HS-27A (cell line): ENCODE data around the gene NBPF1.
"Not testable (repeated sequence)": the region's sequence is repeated elsewhere in the genome, so short reads cannot be mapped to it uniquely, and the experiment has no call there.

ENCODE experiments used
- DNase-seq: peaks from one replicate; pipeline ENCODE4 v3.0.0-alpha.2; 2012; ENCODE audit warnings: low read depth, missing footprints

NBPF1 gene

DNA sequence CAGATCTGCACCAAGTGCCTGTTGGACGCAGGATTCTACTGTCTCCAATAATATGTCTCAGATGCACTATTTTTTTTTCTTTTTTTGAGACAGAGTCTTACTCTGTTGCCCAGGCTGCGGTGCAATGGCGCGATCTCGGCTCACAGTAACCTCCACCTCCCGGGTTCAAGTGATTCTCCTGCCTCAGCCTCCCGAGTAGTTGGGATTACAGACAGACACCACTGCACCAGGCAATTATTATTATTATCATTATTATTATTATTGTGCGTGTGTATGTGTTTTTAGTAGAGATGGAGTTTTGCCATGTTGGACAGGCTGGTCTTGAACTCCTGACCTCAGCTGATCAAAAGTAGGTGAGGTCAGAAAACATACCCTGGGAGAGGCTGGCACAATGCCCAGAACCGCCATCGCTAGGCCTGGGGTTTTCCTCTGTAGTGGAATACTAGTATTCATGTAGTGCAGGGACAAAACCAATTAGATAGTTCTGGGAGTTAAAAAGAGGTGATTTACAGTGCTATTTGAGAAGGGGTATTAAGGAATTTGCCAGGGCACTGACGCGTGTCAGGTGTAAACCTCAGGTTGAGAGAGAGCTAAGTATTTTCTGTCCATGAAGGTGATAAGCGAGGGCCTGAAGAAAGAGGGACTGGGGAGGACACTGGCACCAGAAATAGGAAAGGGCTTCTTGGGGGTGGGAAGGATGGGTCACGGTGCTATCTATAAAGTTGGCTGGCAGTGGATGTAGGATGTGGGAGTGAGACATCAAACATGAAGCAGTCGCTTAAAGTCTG, 100.5 kb downstream of the NBPF1 start:
- not testable (repeated sequence) for DNase-seq
